GM19324 (cell line): ENCODE results near the gene ERMARD.
A peak's percentile ranks its signal among the peaks of the same experiment; 100 is the strongest.

Experiments used
- ATAC-seq: cut with Tn5 transposase; IDR thresholded peaks from one replicate; pipeline ENCODE4 v1.9.1; 2021; ENCODE audit warnings: mild to moderate bottlenecking, moderate library complexity; ENCODE audit not compliant: unreplicated experiment, low FRiP score

ERMARD gene

DNA sequence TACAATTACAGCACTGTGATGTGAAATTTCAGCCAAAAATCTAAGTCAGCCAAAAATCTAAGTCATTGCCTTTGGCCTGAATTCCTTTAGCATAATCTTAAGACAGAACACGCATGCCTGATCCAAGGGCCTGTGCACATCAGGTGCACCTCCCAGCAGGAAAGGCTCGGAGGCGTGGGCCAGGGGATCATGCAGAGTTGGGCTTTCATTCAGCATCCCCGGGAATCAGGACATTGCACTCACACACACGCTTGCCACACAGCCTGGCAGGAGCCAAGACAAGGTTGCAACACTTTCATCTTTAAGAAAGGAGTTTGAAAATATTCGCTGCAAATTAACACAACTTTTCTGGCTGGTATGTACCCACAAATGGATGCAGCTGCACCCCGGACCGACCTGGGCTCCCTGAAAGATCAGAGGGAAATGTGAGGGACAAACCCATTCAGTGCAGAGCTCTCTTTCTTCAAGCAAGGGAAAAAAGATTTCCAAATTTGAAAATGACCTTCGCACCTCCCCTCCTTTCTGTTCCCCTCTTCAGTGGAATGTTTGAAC, 48.8 kb downstream of the ERMARD start:
- ATAC-seq, result no peak

GRCh38 chr6:169800668-169801395, 49.4 kb downstream of the ERMARD start:
- peak; percentile 51 for ATAC-seq

- no peak for ATAC-seq
Observed at GRCh38 chr6:169801396-169802160, 50.2 kb downstream of the ERMARD start.

- ATAC-seq, result no peak
Observed at GRCh38 chr6:169802790-169803189, 51.4 kb downstream of the ERMARD start.

- no peak for ATAC-seq
Observed at GRCh38 chr6:169803271-169803811, 51.9 kb downstream of the ERMARD start.

GRCh38 chr6:169803816-169804340, 52.5 kb downstream of the ERMARD start:
- no peak for ATAC-seq

DNA sequence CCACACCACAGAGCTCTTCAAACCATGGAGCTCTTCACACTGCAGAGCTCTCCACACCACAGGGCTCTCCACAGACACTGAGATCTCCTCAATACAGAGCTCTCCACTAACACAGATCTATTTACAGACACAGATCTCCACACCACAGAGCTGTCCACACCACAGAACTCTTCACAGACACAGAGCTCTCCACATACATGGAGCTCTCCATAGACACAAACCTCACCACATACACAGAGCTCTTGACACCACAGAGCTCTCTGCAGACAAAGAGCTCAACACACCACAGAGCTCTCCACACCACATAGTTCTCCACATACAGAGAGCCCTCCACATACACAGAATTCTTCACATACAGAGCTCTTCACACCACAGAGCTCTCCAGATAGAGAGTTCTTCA, 53.0 kb downstream of the ERMARD start:
- ATAC-seq, result no peak

GRCh38 chr6:169805242-169805838, 53.9 kb downstream of the ERMARD start:
- ATAC-seq, result no peak

DNA sequence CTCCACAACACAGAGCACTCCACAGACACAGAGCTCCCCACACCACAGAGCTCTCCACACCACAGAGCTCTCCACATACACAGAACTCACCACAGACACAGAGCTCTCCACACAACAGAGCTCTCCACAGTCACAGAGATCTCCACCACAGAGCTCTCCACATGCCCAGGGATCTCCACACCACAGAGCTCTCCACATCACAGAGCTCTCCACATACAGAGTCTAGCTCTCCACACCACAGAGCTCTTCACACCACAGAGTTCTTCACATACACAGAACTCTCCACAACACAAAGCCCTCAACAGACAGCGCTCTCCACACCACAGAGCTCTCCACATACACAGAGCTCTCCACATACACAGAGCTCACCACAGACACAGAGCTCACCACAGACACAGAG, 55.3 kb downstream of the ERMARD start:
- ATAC-seq, result no peak

DNA sequence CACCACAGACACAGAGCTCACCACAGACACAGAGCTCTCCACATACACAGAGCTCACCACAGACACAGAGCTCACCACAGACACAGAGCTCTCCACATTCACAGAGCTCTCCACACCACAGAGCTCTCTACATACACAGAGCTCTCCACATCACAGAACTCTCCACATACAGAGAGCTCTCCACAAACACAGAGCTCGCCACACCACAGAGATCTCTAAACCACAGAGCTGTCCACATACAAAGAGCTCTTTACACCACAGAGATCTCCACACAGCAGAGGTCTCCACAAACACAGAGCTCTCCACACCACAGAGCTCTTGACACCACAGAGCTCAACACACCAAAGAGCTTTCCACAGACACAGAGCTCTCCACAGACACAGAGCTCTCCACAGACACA, 55.8 kb downstream of the ERMARD start:
- ATAC-seq, result no peak

DNA sequence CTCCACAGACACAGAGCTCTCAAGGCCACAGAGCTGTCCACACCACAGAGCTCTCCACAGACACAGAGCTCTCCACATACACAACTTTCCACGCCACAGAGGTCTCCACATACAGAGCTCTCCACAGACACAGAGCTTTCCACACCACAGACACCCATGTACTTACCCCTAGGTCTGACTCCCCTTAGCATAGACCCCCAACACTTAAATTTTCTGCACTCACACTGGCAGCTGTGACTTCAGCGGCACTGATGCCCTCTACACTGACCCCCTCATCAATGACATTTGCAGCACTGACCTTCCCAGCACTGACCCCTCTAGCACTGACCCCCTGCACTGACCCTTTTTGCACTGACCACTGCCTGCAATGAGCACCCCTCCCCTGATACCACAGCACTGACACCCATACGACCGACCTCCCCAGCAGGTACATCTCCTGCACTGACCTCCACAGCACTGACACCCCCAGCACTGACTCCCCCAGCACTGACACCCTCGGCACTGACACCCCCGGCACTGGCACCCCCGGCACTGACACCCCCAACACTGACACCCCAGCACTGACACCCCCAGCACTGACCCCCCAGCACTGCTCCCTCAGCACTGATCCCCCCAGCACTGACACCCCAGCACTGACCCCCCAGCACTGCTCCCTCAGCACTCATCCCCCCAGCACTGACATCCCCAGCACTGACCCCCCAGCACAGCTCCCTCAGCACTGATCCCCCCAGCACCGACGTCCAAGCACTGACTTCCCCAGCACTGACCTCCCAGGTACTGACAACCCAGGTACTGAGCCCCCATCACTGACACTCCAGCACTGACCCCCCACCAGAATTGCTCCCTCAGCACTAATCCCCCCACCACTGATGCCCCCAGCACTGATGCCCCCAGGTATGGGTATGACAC, 56.5 kb downstream of the ERMARD start:
- no peak for ATAC-seq

DNA sequence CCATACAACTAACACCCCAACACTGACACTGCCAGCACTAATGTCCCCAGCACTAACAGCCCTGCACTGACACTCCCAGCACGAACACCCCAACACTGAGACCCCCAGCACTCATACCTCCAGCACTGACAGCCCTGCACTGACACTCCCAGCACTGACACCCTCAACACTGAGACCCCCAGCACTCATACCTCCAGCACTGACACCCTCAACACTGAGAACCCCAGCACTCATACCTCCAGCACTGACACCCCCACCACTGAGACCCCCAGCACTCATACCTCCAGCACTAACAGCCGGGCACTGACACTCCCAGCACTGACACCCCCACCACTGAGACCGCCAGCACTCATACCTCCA, 57.2 kb downstream of the ERMARD start:
- no peak for ATAC-seq

DNA sequence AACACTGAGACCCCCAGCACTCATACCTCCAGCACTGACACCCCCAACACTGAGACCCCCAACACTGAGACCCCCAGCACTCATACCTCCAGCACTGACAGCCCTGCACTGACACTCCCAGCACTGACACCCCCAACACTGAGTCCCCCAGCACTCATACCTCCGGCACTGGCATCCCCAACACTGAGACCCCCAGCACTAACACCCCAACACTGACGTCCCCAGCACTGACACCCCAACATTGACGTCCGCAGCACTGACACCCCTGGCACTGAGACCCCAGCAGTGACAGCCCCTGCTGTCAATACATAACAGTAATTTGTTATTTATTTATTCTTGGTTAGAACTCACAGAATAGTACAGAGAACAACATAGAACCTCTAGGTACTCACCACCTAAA, 58.0 kb downstream of the ERMARD start:
- no peak for ATAC-seq

DNA sequence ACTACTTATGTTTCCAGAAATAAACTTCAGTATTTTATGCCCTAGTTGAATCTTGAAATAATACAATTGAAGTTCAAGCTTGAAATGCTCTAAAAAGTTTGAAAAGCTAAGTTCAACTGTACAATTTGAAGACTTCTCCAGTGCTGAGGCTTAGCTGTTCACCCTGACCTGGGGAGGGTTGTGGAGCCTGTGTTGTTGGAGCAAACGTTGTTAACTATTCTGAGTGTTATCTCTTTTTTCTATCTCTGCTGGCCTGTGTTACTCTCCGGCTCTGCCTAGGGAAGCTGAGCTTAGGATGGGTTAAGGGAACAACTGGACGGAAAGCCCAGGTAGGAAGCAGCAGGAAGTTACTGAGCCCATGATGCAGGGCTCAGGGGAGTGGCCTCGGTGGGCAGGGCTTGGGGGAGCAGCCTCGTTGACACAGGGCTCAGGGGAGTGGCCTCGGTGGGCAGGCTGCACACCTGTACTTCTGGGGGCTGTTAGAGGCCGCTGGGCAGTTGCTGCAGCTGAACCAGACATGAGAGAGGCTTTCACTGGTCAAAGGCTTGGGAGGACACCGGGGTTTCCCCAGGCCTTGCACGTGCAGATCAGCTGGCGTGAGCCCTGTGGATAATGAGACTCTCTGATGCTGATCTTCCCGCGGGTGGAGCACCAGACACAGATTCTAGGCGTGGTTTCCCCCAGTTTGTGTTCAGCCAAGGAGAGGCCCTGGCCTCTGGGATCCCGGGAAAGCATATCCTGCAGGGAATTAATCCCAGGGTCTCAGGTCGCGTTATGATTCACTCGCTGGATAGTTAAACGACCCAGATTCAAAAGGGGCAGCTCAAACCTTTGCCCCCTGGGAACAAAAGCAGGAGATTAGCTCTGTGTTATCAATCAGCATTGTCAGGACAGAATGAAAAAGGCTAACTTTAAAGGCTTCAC, 58.9 kb downstream of the ERMARD start:
- no peak for ATAC-seq

DNA sequence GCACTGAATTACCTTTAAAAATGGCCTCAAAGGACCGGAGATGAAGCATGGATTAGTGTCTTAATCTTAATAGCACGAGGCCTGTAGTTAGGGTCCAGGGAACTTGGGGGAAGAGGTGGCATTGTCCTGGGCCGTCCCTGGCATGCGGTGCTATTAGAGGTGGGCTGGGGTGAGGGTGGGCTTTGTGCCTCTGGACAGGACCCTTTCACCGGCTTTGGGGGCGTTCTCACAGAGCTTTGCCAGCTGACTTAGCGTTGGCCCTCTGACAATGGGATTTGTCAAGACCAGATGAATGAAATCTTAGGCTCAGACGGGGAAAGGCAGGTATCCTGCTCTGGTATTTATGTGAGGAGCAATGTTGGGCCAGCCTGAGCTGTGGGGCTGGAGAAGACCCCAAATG, 59.6 kb downstream of the ERMARD start:
- no peak for ATAC-seq

DNA sequence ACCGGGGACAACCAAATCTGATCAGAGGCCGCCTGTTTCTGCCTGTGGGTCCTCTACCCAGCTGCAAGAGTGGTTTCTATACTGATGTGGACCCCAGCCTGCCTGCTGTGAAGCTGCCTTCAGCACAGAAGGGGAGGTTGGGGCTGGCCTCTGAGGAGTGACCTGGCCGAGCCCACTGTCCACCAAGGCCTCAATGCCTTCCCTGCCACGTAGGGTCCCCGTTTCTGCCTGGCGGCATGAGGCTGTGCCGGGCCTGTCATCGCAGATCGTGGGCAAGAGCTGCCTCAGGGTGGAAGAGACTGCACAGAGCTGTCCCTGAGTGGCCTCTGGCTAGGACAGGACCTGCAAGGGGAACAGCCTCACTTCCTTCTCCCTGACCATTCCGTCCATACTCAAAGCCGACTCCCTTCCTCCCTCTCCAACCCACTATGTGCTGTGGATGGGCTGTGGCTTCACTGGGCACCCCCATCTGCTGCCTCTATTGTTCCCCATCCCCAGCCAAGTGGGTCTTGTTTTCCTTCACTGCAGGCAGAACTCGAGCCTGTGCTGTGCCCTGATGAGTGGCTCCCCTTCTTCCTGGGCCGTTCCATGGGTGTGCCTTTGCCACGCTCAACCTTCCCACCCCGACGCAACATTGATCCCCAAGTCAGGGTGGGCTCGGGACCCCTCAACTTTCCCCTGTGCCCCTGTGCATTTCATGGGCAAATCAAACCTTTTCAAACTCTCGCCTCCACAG, 60.3 kb downstream of the ERMARD start:
- ATAC-seq, result no peak

DNA sequence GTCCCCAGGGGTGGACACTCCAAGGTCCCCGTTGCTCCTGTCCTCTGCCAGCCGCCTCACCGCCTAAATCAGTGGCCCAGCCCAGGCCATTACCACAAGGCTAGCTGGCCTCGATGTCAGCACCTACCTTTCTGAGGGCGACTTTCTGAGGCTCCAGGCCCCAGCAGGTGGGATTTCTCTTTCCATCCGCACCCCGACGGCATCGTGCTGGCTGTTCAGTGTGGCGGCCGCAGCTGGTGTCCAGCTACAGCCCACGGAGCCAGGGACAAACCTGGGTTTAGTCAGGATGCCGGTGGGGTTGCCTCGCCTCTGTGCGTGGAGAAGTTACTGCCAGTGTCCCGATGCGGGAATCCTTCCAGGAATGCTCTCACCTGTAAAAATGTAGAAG, 60.8 kb downstream of the ERMARD start:
- ATAC-seq, result no peak

- no peak for ATAC-seq
Observed at GRCh38 chr6:169813969-169814368, 62.5 kb downstream of the ERMARD start.
